ENCODE data around the gene KIAA1671.

KIAA1671 gene

DNA sequence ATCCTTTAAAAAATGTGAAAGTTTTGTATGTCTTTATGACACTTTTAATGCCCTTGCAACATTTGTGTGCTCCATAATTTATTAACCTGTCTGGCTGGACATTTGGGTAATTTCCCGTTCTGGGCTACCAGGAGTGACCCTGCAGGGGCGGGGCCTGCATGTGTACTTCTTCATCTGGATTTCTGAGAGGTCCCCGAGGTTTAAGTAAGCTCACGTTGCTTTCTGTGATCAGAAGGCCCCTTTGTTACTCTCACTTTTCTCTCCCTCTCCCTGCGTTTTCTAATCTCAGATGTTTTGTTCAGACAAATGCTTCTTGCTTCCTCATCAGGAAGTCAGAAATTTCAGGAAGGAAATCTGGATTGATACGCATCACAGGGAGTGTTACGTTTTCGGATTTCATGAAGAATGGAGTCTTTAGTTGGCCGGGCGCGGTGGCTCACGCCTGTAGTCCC is 168.3 kb downstream of the KIAA1671 start:
- no peak for DNase-seq

DNA sequence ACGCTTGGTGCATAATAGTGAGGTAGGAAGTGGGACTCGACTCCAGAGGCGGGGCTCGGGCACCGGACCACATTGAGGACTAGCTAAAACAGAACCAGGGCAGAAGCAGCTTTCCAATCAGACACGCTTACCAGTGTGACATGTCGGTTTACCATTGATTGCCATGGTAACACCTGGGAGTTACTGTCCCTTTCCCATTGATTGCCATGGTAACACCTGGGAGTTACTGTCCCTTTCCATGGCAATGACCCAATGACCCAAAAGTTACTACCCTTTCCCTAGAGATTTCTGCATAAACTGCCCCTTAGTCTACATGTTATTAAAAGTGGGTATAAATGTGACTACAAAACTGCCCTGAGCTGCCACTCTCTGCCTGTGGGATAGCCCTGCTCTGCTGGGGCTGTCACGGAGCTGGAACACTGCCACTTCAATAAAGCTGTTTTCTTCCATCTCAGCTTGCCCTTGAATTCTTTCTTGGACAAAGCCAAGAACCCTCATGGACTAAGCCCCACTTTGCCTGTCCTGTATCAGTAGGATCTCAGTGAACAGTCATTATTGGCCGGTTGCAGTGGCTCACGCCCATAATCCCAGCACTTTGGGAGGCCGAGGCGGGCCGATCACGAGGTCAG is 169.7 kb downstream of the KIAA1671 start:
- no peak for DNase-seq

DNA sequence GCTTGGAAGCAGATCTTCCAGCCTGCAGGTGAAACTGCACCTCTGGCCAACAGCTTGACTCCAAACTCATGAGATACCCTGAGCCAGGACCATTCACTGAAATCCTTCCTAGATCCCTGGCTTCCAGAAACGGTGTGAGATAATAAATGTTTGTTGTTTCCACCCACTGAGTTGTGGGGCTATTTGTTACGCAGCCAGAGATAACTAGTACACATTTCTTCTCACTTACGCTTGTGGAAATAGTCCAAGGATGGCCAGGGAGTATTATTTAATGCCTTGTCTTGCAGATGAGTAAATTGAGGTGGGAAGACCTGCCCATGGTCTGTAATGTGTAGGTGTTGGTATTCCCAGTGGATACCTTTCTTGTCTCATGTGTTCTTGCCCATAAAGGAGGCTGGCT is 171.2 kb downstream of the KIAA1671 start:
- no peak for DNase-seq

DNA sequence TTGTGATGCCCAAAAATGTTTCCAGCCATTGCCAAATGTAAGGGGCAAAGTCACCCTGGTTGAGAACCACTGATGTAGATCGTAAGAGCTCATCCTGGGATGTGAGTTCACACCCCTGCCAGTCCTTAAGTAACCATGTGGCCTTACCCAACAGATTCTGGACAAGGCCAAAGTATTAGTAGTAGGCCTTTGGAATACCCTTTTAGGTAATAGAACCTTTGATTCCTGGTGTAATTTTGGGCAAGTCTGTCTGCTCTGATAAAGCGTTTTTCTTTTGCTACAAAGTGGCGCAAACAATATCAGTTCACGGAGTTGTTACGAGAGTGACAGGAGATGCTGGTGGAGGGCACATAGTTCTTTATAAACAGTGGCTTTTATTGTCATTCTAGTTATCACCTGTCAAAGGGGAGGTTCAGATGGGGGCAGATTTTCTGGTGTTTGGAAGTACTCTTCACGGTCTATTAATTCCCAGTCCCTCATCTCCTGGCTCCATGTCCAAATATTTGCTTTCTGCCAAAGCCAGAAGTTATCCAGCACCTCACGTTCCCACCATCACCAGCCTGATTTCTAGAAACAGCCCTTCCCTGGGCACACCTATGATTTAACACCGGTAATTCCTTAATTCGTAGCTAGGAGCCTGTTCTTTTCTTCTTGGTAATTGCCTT is 173.3 kb downstream of the KIAA1671 start:
- no peak for DNase-seq

DNA sequence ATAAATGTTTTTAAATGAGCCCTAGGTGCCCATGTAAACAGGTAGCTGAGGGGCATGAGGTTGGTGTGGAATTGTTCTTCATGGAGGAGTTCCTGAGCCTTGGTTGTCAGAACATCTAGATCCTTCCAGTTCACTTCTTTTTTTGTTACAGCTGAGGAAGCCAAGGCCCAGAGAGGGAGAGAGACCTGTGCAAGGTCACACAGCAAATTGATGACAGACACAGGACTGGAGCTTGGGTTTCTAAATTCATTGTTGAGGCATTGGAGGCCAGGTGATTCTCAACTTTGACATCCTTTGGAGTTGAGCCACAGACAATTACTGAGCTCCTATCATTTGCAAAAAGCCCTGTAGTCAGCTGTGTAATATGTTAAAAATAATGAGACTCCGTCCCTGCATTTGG is 174.0 kb downstream of the KIAA1671 start:
- no peak for DNase-seq

DNA sequence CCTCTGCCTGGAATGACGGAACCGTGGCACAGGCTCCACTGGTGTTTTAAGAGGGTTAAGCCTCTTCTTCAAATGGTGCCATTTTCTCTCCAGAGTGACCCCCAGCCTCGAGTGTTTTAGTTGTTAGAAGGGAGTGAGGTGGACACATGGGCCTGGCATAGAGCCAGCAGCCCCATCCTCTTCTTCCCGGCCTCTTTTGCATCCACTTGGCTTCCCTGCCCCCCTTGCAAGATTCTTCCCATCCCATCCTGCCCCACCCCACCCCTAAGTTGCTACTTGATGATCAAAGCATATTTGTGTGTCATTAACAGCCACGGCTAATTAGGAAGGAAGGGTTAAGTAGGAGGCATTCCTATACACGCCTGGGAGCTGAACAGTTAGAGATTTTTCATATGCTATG is 174.8 kb downstream of the KIAA1671 start:
- no peak for DNase-seq

DNA sequence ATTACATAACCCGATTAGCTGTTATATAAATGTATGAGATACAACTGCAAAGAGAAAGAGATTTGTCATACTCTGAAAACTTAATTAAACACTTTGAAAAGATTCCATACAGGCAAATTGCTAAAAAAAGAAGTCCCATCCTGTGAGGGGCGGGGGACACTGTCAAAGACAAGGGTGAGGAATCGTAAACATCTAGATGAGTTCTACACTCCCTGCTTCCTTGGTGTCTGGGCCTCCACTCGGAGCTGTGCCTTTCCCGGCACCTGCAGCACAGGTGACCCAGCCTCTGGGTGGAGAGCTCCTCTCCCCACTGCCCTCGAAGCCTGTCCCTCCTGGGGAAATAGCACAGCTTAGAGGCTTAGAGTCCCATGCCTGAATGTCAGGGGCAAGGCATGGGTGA is 177.9 kb downstream of the KIAA1671 start:
- DNase-seq = no peak

DNA sequence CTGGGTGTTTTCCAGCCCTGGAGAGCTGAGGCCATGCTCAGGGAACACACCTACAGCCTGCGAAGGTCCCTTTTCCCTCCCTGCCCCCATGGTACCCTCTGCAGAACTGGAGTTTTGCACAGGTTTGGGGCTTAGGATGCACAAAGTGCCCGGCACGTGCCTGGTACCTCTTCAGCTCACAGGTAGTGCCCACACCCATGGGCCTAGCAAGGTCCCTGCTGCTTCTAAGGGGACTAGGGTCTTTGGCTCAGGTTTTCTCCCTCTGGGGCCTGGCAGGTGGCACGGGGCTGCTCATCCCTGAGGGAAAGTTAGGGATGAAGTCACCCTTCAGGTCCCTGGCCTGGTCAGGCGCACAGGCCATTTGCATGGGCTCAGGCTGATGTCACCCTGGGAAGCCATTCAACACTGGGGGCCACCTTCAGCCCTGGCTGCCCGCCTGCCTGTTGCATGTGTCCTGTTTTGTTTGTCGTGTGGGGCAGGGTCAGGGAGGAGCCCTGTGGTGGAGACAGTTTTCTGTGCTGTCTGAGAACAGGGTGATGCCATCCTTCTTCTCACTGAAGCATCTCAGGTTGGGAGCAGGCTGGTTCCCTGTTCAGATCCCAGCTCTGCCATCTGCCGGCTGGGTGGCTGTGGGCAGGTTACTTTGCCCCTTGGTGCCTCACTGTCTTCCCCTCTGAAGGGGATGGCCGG is 178.8 kb downstream of the KIAA1671 start:
- no peak for DNase-seq

DNA sequence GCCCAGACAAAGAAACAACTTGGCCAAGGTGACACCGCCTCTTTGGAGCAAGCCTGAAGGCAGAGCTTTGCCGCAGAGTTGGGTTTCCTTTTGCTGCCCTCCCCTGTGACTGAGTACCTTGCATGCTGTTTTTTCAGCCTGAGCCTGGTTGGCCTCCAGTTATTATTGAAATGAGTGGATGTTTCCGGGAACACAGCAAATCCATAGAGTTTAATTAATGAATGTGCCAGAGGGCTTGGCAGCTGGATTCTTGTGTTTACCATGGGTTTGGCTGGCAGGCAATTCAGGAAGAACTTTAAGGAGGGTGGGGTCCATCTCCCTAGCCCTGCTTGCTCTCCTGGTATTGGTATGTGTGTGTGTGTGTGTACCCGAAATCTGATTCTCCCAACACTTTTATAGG is 181.5 kb downstream of the KIAA1671 start:
- no peak for DNase-seq

DNA sequence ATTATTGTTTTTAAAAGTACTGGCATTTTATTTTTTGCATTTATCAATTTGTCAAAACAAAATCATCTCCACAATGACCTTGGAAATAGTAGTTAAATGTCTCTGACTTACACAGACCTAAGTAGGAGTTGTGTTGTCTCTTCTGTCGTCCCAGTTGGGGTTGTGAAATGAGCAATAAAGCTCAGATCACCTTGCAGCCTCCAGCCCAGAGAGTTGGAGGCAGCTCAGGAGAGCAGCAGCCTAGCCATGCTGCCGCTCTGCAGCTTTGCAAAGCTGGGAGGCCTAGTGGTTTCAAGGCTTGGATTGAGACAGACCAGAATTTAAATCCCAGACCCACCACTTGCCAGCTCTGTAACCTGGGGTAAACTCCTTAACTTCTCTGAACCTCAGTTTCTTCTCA is 181.9 kb downstream of the KIAA1671 start:
- no peak for DNase-seq

DNA sequence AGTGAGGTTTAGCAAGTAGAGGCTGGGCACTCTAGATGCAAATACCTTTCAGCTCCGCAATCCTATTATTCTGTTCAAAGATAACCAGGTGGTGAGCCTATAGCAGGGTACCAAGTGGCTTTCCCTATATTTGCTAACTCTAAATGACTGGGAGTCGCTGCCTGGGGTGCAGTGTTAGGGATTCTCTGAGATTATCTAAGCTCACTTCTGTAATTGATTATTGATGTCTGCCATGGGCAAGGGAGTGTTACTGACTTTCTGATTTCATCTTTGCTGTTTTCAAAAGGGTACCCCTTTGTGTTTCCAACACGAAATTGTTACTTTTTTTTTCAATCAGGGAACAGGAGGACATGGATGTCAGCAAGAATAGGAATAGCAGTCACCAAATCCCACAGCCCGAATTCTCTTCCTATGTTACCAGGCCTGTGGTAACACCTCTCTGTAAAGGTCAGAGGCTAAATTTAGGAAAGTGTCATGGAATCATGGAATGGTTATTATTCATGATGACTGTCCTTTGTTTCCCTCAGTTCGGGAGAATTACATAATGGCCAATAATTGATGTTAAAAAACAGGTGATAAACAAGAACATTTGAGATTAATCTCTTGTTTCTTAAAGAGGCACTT is 184.5 kb downstream of the KIAA1671 start:
- no peak for DNase-seq

DNA sequence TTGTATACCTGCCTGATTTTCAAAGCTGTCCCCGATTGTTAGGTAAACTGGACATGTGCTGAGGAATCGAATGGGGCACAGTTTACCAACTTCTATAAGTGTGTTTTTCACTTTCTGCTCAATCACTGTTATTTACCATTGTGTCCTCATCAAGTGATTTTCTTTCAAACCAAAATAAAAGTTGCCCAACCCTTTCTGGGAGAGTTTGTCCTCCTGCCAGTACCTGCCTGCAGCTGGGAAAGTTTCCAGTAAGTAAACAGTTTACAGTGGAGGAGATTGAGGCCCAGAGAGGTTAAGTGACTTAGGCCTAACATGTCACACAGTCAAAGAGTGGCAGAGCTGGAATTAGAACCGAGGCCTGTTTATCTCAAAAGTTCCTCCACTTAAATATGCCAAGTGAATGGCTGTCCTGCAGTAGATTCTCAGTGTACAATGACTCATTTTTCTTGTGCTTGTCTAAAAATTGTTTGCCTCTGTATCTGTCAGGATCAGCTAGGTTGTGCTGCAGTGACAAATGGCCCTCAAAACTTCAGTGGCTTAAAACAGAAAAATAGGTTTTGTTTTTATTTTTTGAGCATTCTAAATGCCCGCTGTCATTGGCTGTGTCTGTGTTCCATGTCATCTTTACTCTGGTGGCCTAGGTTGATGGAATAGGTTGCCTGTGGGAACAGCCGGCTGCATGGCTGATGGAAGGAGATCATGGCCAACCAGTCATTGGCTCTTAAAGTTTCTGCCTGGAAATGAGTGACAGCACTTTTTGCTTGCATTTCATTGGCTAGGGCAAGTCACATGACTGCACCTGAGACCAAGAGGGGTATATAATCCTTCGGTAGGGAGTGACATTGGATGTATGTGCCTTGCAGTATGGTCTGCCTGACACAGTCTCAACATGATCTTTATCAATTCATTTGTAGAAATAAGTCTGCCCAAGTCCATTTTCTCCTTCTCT is 185.3 kb downstream of the KIAA1671 start:
- no peak for DNase-seq

DNA sequence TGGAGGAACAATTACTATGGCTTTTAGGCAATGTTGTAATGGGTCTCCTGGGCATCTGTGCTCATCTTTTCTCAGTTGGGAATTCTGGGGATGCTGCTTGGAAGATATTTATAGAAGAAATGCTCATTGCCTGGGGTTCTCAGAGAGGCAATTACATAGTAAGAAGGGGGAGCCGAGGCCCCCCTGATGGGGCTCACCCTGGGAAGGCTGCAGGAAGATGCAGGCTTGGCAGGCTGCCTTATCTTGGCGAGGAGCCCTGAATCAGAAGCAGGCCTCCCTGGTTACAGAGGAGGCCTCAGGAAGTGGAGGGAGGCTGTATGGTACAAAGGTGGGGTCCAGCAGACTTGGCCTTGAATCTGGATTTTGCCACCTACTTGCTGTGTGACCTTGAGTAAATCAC is 186.5 kb downstream of the KIAA1671 start:
- no peak for DNase-seq

DNA sequence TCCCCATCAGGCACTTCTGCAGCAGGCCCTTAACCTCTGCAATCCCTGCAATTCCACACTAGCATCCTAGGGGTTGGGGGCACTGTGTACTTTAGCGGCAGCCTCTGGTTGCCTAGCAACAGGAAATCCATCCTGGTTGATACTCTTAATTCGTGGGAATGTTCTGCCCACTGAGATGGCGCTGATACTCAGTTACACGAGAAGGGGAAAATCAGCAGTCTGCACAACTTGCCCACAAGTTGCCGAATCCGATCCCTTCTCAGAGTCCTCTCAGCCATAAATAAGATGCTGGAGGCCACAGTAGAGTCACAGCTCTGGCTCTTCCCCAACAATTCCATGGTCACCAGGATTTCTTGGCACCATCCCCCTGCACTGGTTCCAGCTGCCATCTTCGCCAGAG is 189.6 kb downstream of the KIAA1671 start:
- DNase-seq = no peak

DNA sequence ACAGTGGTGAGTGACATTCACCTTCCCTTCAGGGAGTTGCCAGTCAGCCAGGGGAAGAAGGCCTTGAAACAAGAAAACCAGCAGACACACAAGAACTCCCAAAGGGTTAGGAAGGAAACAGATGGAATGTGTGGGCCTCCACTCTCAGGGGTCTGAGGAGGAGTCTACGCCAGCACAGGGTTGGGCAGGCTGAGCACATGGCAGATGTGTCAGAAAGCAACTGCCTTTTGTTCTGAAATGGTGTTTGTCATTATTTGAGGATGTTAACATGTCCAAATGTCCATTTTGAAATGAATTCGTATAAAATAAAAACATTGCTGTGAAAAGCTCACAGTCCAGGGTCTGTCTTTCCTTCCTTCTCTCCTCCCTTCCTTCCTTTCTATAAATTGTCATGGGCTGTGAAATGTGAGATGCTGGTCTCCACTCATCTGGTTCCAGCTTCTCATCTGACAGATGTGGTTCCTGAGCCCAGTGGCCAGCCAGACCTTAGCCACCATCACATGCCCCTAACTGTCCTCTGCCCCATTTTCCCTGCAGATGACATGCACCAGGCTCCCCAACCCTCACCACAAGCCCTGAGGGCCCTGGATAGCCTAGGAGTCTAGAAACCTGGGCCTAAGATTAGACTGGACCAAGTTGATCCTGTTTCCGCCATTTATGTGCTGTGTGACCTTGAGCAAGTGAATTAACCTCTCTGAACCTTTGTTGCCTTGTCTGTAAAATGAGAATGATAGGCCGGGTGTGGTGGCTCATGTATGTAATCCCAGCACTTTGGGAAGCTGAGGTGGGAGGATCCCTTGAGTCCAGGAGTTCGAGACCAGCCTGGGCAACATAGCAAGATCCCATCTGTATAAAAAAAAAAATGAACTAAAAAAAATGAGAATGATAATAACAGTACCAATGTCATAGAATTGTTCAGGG is 190.9 kb downstream of the KIAA1671 start:
- no peak for DNase-seq

DNA sequence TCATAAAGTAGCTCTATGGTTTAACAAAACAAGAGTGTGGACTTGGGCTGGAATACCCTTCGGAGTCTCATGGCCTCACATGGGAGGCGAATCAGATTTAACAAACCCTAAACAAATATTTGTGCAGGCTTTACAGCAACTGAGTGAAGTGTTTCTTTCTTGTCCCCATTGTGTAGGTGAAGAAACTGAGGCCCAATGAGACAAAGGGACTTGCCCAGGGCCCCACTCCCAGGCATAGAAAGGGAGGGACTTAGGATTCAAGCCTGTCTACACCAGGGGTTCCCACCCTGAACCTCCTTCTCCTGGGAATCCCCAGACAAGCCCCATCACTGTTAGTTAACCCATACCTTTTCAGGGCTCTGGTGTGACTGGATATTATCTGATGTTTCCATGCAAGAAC is 192.0 kb downstream of the KIAA1671 start:
- no peak for DNase-seq

DNA sequence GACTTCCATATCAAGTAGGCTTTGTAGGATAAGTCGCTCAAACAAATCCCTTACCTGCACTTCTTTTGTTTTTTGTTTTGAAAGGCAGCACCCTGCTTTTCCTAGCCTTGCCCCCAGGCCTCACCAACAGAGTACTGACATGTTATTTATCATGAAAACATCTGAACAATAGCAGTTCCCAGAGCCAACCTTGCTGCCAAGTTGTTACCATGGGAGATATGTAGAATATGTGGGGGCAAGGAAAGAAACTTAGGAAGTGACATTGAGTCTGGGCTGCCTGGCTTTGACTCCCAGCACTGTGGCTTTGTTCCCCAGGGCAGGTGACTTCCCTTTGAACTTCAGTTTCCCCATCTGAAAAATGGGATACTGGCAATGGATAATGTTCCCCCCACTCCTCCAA is 193.8 kb downstream of the KIAA1671 start:
- DNase-seq = no peak

DNA sequence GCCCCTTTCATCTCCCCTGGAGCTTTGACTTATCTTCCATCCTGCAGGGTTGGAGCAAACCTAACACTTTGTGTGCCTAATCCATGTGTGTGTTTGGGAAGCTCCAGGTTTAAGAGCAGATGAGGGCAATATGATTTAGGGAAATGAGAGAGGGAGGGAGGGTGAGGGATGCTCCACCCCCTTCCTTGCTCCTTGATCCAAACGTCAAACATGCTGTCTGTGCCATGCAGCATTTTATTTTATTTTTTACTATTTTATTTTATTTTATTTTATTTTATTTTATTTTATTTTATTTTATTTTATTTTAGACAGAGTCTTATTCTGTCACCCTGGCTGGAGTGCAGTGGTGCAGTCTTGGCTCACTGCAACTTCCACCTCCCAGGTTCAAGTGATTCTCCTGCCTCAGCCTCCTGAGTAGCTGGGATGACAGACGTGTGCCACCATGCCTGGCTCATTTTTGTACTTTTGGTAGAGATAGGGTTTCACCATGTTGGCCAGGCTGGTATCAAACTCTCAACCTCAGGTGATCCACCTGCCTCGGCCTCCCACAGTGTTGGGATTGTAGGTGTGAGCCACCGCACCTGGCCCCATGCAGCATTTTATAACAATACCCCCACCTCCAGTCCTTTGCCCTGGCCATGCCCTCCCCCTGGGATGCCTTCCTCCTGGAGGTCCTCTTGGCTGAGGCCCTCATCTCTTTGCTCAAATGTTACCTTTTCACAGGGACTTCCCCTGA is 194.6 kb downstream of the KIAA1671 start:
- DNase-seq = no peak

DNA sequence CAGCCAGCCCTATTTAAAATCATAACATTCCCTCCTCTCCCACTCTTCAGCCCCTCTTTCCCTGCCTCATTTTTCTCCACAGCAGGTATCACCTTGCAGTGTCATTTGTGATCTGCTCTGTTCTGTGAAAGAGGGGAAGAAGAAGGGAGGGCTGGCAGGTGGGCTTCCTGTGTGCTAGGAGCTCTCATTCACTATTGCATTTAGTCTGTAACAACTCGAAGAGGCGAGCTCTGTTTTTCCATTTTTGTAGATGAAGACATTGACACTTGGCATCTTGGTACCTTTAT is 195.1 kb downstream of the KIAA1671 start:
- no peak for DNase-seq

DNA sequence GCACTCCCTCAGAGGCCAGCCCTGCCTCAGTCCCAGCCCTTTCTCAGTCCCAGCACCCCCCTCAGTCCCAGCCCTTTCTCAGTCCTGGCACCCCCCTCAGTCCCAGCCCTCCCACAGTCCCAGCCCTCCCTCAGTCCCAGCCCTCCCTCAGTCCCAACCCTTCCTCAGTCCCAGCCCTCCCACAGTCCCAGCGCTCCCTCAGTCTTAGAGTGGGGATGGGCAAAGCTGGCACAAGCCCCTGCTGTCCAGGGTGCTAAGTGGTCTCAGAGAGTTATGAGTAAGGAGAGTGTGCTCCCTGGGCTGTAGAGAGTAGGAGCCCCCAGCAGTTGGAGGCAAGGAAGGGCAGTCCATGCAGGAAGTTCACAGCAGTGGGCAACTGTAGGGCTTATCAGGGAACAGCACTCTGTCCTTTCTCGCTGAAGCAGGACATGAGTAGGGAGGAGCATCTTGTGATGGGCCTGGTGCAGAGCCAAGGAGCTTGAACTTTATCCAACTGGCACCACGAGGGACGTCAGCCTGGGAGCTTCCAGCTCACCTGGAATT is 195.7 kb downstream of the KIAA1671 start:
- no peak for DNase-seq

DNA sequence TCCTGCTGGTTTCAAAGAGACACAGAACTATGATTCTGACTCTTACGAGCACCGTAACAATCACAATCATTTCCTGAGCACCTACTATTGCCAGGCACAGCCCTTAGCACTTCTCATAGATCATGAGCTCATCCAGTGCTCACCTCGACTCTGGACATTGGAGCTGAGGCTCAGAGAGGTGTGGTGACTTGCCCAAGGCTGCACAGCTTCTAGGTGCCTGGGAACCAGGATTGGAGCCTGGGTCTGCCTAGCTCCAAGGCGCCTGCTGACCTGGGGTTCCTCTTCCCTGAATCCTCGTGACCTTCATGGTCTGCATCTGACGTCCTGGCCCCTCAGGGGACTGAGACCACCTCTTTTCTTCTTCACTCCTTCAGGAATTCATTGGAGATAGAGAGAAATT is 196.5 kb downstream of the KIAA1671 start:
- DNase-seq = no peak
